Endodermal cell (in vitro differentiated cells): ENCODE data around the gene SNRPA1. TPM values are rescaled to one million over a fixed set of nuclear protein-coding genes. Genes with fewer than 3 reads are reported as not detected.

Source experiments
- DNase-seq: peaks from one replicate; pipeline ENCODE4 v3.0.0-alpha.2; 2017
- H3K27ac ChIP-seq: 2 replicates; pipeline ENCODE4 v1.5.1; 2013; ENCODE audit warnings: mild to moderate bottlenecking, low read depth, low read length, moderate library complexity
- H3K27me3 ChIP-seq: 2 replicates; pipeline ENCODE4 v1.6.1; 2013; ENCODE audit warnings: mild to moderate bottlenecking, low read length, moderate library complexity; ENCODE audit not compliant: insufficient read depth, control insufficient read depth, poor library complexity, severe bottlenecking
- H3K36me3 ChIP-seq: 2 replicates; pipeline ENCODE4 v1.7.0; 2013; ENCODE audit warnings: mild to moderate bottlenecking, low read length, moderate library complexity; ENCODE audit not compliant: control insufficient read depth, insufficient read depth
- H3K4me1 ChIP-seq: one replicate; pipeline ENCODE4 v1.7.0; 2013; ENCODE audit warnings: low read length; ENCODE audit not compliant: control insufficient read depth, insufficient read depth
- H3K4me3 ChIP-seq: 2 replicates; pipeline ENCODE4 v1.5.1; 2013; ENCODE audit warnings: mild to moderate bottlenecking, low read length, moderate library complexity
- H3K9ac ChIP-seq: 2 replicates; pipeline ENCODE4 v1.6.1; 2013; ENCODE audit warnings: mild to moderate bottlenecking, low read length, moderate library complexity; ENCODE audit not compliant: poor library complexity, severe bottlenecking; ENCODE audit errors: extremely low read depth
- H3K9me3 ChIP-seq: 2 replicates; pipeline ENCODE4 v1.6.1; 2013; ENCODE audit warnings: mild to moderate bottlenecking, low read length, moderate library complexity; ENCODE audit not compliant: control insufficient read depth
- H3K27ac Mint-ChIP-seq: 2 replicates; pipeline ENCODE4 v1.8.0; 2020; ENCODE audit warnings: mixed read lengths
- H3K27me3 Mint-ChIP-seq: 2 replicates; pipeline ENCODE4 v1.8.0; 2021; ENCODE audit warnings: mild to moderate bottlenecking, mixed read lengths; ENCODE audit not compliant: insufficient read depth
- H3K36me3 Mint-ChIP-seq: 2 replicates; pipeline ENCODE4 v1.8.0; 2020; ENCODE audit warnings: low read depth, mixed read lengths
- H3K4me1 Mint-ChIP-seq: 2 replicates; pipeline ENCODE4 v1.8.0; 2020; ENCODE audit warnings: mixed read lengths
- H3K4me3 Mint-ChIP-seq: 2 replicates; pipeline ENCODE4 v1.8.0; 2020; ENCODE audit warnings: mild to moderate bottlenecking, moderate library complexity, mixed read lengths
- H3K9me3 Mint-ChIP-seq: 2 replicates; pipeline ENCODE4 v1.8.0; 2020; ENCODE audit warnings: mild to moderate bottlenecking, mixed read lengths
- WGBS, 2 experiments: methylation state at CpG; one replicate each; pipeline versions ENCODE4 v1.1.5 to v1.1.7; 2013; ENCODE audit warnings: missing lambda C conversion rate in 2 of 2, mixed read lengths in 1 of 2; ENCODE audit not compliant: insufficient coverage in 1 of 2, insufficient read length in 1 of 2; 5-methylcytosine and 5-hydroxymethylcytosine counted together
- total RNA-seq, 2 donors: library from RNA; stranded (reverse); fragmentation: NEBNext Ultra II Directional in 1 of 2; extraction: Animal tissue kit (Norgen Biotek cat#: 25700) in 1 of 2; gene quantifications; 2 replicates in 1 of 2; 3 replicates in 1 of 2; pipeline ENCODE4 v1.2.1, GENCODE V29; 2021
- TF ChIP-seq, protein P1 (sequence below): fragments of 200-600 bp; sonication (generic); conservative IDR thresholded peaks from 2 replicates; pipeline ENCODE4 v1.5.0; 2021; ENCODE audit warnings: antibody characterized with exemption, mild to moderate bottlenecking

SNRPA1 gene
- total RNA-seq, 2 donors from 2014 or later, result 111 to 140 TPM

DNA sequence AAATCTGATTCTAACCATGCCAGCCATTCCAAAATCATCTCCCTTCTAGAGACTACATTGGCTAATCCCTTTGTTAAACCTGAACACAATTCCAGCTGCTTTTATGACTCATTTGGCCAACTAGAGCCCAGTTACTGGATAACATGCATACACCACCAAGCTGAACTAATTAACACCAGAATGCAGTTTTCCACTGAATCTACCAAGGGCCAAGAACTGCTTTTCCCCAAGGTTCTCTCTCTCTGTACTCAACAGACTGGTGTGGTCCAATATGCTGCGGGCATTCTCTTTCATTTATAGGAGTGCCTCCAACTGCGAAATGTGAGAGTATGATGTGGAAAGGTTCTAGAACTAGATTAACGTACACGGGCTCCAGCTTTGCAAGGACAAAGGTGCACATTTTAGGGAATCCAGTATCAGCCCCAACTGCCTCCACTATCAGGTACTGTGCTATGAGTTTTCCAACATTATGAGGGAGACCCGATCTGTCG, 44.7 kb downstream of the SNRPA1 start:
- Mint-ChIP-seq H3K27ac (peak overlapping the region; percentile 72), H3K27me3 (no peaks in the 10 kb centered on the region), H3K4me1 (peaks cover 31% of the 10 kb centered on the region), H3K9me3 (no peaks in the 10 kb centered on the region), H3K36me3 (peaks cover 2% of the 10 kb centered on the region), H3K4me3 (peak overlapping the region; percentile 85)
- no peaks in the 10 kb centered on the region for H3K4me1 ChIP-seq
- H3K9ac ChIP-seq, result peak overlapping the region; percentile 53
- peaks cover 17% of the 10 kb centered on the region for H3K36me3 ChIP-seq
- 4% methylated on average over 3 to 6 of the region's 6 CpGs for WGBS, 2 experiments
- TF ChIP-seq, protein P1, sequence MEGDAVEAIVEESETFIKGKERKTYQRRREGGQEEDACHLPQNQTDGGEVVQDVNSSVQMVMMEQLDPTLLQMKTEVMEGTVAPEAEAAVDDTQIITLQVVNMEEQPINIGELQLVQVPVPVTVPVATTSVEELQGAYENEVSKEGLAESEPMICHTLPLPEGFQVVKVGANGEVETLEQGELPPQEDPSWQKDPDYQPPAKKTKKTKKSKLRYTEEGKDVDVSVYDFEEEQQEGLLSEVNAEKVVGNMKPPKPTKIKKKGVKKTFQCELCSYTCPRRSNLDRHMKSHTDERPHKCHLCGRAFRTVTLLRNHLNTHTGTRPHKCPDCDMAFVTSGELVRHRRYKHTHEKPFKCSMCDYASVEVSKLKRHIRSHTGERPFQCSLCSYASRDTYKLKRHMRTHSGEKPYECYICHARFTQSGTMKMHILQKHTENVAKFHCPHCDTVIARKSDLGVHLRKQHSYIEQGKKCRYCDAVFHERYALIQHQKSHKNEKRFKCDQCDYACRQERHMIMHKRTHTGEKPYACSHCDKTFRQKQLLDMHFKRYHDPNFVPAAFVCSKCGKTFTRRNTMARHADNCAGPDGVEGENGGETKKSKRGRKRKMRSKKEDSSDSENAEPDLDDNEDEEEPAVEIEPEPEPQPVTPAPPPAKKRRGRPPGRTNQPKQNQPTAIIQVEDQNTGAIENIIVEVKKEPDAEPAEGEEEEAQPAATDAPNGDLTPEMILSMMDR, result no peak
- no peak overlapping the region for H3K27ac ChIP-seq
- peak overlapping the region; percentile 93 for H3K4me3 ChIP-seq
- no peak for DNase-seq
- H3K27me3 ChIP-seq, result no peaks in the 10 kb centered on the region
- H3K9me3 ChIP-seq, result no peaks in the 10 kb centered on the region

DNA sequence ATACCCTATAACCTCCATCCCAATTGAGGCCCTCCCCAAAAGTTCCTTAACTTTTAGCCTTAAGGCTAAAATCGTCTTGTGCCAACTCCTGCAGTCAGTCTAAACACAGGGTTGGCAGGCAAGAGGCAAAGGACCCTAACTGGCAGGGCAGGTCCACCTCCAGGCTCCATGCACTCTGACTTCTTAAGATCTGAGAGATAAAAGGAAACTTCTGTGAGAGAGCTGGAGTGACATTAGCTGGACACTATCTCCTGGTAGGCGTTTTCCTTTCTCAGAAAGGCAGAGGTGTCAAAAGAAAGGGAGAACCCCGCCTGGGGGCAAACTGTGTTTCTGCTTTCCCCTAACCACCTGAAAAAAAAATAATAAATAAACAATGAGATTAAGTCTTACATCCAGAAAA, 46.8 kb downstream of the SNRPA1 start:
- Histone ChIP-seq H3K4me3 (no peak overlapping the region), H3K27me3 (no peaks in the 10 kb centered on the region), H3K4me1 (peaks cover 11% of the 10 kb centered on the region), H3K36me3 (peaks cover 17% of the 10 kb centered on the region), H3K27ac (no peak overlapping the region), H3K9ac (no peak overlapping the region), H3K9me3 (no peaks in the 10 kb centered on the region)
- peak; percentile 20 for DNase-seq
- Mint-ChIP-seq H3K9me3 (no peaks in the 10 kb centered on the region), H3K27me3 (no peaks in the 10 kb centered on the region), H3K4me1 (peaks cover 51% of the 10 kb centered on the region), H3K36me3 (peaks cover 2% of the 10 kb centered on the region), H3K4me3 (no peak overlapping the region), H3K27ac (no peak overlapping the region)
- TF ChIP-seq, protein P1, result no peak
- 85 to 91% methylated on average over 1 to 3 of the region's 3 CpGs for WGBS, 2 experiments

DNA sequence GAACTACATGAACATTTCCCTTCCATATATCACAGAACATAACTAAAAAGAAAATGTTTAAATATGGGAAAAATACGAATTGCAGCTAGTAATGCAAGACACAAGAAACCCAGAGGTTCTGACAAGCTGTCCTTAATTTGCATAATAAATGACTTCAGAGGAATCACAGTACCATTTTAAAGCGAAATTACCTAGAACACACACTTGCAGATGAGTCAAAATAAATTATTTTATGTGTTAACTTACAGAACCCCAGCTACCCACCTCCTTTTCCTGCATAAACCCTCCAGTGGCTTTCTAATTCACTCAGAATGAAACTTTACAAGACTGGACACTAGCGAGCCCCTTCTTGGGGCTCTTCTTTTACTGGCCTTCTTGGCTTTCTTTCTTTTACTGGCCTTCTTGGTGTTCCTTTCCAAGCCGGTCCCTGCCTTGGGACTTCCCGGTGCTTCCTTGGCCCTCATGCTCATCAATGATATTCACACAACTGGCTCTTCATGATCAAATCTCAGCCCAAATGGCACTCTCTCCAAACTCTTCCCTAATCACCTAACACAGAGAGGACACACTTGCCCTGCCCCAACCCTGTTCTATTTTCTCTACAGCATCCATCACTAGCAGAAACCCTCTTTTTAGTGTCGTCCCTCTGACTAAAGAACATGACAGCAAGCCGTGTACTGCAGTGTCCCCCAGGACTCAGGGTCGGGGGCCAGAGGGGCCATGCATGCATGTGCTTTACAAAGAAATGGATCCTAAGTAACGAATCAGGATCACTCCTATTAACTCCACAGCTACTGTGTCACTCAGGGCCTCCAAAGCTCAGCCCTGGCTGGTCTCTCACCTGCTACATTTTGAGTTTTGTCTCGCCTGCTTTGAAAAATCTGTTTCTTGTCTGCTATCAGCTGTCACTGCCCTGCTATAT, 48.0 kb downstream of the SNRPA1 start:
- peaks cover 57% of the 10 kb centered on the region for H3K4me1 Mint-ChIP-seq
- H3K9me3 Mint-ChIP-seq, result no peaks in the 10 kb centered on the region
- H3K27me3 Mint-ChIP-seq, result no peaks in the 10 kb centered on the region
- H3K4me1 ChIP-seq, result peaks cover 18% of the 10 kb centered on the region
- peaks cover 17% of the 10 kb centered on the region for H3K36me3 ChIP-seq
- no peak overlapping the region for H3K4me3 ChIP-seq
- H3K27ac ChIP-seq, result no peak overlapping the region
- no peaks in the 10 kb centered on the region for H3K9me3 ChIP-seq
- 89 to 94% methylated on average over 7 to 10 of the region's 10 CpGs for WGBS, 2 experiments
- H3K9ac ChIP-seq, result no peak overlapping the region
- no peak overlapping the region for H3K27ac Mint-ChIP-seq
- no peak overlapping the region for H3K4me3 Mint-ChIP-seq
- DNase-seq, result peak; percentile 26
- peaks cover 2% of the 10 kb centered on the region for H3K36me3 Mint-ChIP-seq
- H3K27me3 ChIP-seq, result no peaks in the 10 kb centered on the region
- TF ChIP-seq, protein P1, result no peak
